ENCODE results near the gene PRDM16.

PRDM16 gene

GRCh38 chr1:3339856-3340255, 270.9 kb downstream of the PRDM16 start:
- no peak for DNase-seq (ENCODE audit: low read depth)

DNA sequence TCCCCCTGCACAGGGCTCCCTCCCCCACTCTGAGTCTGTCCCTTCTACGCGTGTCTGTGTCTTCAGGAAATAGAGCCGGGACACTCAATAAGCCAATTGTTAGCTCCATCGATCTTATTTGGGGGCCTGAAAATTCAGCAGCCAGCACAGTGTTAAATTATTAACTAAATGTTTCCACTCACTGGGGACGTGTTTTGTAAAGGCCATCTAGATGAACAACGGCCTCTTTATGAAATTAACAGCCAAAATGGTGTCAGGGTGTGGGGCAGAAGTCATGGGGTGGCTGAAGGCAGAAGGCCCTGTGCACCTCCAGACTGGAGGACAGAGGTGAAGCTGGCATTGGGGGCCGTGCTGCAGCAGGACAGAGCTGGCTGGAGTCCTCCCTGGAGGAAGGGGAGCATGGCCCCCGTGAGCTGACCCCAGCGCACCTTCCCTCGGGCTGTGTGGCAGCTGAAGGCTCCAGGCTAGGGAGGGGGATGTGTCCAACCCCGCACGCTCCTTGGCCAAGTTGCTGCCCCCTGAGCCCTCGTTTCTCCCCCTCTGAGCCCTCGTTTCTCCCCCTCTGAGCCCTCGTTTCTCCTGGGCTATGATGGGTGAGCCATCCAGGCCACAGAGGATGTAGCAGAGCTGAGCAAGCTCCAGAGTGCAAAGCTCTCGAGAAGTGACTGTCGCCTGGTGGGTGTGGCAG, 271.7 kb downstream of the PRDM16 start:
- DNase-seq (ENCODE audit: low read depth): no peak

- DNase-seq (ENCODE audit: low read depth): no peak
These were observed 272.4 kb downstream of the PRDM16 start for GRCh38 chr1:3341236-3341994.

- no peak for DNase-seq (ENCODE audit: low read depth)
These were observed 274.0 kb downstream of the PRDM16 start for GRCh38 chr1:3342960-3343359.

GRCh38 chr1:3344395-3344794, 275.4 kb downstream of the PRDM16 start:
- DNase-seq (ENCODE audit: low read depth): no peak

DNA sequence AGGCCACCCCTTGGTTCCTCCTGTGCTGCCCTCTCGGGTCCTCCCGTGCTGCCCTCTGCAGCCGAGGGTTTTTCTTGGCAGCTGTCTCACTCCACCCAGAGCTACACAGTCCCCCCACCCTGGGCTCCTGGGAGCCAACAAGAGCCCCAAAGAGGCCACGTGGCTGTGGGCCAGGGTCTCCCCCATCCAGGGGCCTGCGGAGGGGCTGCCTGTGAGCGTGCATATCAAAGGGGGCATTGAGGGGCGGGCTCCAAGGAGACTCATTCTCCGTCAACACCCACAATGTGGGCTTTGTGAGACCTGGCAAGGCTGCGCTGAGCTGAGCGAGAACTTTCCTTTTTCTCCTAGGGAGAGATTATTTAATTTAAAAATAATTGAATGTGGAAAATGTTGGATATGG, 276.8 kb downstream of the PRDM16 start:
- no peak for DNase-seq (ENCODE audit: low read depth)

DNA sequence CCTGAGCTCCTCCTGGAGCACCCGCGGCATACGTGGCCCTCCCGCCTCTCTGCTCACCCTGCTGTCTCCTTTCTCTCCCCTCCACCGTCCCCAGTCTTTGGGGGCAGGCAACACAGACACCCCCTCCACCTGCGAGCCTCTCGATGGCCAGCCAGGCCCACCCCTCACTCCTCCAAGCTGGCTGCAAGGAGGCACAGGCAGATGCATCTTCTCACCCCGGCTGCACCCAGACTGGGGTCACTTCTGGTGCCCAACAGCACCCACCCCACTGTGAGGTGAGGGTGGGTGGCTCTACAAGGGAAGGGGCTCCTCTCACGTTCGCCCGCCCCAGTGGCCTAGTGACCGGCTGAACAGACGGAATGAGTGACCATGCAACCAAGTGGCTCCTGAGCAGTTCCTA, 277.5 kb downstream of the PRDM16 start:
- no peak for DNase-seq (ENCODE audit: low read depth)

- no peak for DNase-seq (ENCODE audit: low read depth)
These were observed 278.4 kb downstream of the PRDM16 start for GRCh38 chr1:3347257-3348020.

DNA sequence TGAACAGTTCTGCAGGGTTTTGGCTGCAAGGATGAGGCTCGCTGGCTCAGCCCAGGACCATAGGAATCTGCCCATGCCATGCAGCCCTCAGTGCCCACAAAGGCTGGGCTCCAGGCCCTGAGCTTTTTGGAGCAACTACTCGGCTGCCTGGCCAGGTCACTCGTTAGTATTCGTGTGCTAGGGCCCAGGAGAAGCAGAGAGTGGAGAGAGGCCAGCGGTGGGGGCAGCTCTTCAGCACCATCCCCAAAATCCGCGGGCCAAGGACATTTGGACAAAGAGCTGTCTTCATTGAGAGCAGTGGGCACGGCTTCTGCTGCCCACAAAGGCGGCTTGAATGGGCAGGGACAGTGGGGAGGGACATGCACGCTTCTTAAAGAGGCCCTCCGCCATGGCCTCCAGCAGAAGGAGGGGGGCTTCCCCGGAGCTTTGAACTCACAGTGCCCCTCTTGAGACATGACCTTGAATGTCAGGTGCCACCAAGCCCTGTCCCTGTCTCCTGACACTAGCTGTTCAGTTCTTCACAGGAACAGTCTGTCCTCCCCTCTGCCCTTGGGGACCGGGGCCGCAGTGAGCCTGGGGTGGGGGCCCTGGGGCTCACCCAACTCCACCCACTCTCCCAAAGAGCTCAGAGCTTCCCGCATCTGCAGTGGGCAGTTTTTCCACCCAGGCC, 279.3 kb downstream of the PRDM16 start:
- no peak for DNase-seq (ENCODE audit: low read depth)

- no peak for DNase-seq (ENCODE audit: low read depth)
These were observed 280.4 kb downstream of the PRDM16 start for GRCh38 chr1:3349161-3349967.

DNA sequence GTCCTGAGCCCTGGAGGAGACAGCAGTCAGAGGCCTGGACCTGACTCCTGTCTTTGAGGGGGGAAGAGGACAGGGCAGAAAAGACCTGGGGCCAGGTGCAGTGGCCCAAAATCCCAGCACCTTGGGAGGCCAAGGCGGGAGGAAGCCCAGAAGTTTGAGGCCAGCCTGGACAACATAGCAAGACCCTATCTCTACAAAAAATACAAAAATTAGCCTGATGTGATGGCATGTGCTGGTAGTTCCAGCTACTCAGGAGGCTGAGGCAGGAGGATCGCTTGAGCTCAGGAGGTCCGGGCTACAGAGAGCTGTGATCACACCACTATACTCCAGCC, 280.9 kb downstream of the PRDM16 start:
- DNase-seq (ENCODE audit: low read depth): no peak

GRCh38 chr1:3350506-3351261, 281.7 kb downstream of the PRDM16 start:
- DNase-seq (ENCODE audit: low read depth): no peak

DNA sequence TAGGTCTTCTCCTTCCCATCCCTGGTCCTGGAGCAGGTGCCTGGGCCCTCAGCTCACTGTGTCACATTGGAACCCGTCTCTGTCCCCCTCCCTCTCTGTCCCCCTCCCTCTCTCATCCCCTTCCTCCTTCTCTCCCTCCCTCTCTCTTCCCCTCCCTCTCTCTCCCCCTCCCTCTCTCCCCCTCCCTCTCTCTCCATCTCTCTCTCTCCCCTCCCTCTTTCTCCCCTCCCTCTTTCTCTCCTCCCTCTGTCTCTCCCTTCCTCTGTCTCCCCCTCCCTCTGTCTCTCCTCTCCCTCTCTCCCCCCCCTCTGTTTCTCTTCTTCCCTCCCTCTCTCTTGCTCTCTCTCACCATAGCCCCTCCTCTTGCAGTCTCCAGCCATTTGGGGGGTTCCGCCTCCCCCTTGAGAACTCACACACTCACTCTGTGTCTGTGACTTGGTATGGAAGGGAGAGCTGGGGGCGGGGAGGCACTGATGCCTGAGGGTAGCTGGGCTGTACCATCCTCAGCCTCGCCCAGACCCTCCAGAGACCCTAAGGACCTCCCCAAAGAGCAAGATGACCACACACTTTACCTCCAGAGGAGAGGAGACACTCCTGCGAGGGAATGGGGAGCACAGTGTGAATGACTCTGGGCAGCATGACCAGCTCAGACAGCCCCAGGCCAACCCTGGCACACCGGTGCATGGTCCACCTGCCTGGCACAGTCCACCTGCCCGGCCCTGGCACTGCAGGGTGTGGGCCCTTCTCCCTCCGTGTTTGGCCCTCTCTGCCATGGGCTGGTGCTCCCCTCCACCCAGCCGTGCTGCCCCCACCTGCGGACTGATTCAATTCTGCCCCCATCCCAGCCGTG, 282.7 kb downstream of the PRDM16 start:
- DNase-seq (ENCODE audit: low read depth): no peak

DNA sequence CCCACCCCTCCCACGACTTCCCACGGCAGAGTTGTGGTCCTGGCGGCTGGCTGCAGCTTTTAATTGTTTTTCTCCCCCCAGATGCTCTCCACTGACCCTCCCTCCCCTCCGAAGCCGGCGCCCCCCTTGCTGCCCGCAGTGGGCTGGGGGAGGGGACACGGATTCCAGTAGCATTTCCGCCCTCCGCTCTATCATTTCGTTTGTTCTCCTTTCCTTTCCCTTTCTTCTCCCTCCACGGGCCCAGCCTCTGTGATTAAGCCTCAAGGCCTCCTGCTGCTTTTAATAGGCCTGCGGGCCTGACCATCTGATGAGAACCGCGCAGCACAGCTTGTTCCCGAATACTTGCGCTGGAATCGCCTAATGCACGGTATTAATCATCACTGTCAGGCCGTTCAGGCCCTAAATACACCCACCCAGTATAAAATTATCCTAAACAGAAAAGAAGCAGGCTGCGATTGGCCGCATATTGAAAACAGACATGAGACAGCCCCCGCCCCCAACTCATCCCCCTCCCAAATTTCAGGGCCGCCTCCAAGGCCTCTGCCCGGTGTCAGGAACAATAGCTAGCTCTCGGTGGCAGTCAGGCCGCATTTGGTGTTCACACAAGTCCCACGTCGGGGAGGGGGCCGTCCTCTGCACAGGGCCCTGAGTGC, 283.4 kb downstream of the PRDM16 start:
- DNase-seq (ENCODE audit: low read depth): no peak

GRCh38 chr1:3352952-3353331, 283.9 kb downstream of the PRDM16 start:
- DNase-seq (ENCODE audit: low read depth): no peak

- no peak for DNase-seq (ENCODE audit: low read depth)
These were observed 284.9 kb downstream of the PRDM16 start for GRCh38 chr1:3353876-3354275.

- no peak for DNase-seq (ENCODE audit: low read depth)
These were observed 286.1 kb downstream of the PRDM16 start for GRCh38 chr1:3355089-3355488.

DNA sequence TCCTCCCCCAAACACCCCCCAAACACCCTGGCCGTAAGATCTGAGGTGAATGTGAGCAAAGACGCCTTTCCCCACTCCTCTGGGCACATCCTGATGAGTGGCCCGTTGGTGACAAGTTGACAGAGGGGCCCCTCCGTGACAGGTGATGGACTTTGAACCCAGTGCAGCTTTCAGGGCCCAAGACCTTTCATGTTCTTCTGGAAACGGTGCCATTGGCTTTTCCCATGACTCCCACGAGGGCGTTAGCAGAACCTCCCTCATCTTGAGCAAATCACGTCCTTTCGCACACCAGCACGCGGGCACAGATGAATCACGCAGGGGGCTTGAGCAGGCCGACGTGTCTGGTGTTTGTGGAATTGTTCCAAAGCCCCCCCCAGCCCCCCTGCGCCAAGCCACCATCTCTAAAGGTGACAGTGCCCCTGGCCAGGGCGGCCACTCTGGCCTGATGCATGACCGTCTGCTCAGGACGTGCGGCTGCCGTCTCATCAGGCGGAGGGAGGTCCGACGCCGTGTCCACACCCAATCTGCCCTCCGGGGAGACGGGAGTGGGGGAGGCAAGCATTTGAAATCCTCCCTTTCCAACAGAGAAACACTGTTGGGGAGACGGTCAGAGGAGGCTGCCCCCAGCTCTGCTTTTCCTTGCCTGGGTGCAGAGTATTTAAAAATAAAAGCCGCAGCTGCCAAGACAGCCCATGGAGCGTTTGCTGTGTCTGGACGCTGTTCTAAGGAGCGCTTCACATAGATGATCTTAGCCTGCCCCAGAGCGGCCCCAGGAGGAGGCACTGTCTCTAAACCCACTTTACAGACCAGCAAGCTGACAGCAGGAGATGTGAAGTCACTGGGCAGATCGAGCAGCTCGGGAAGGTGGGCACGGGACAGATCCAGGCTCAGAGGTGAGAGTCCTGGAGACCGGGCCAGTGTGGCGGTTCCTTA, 287.2 kb downstream of the PRDM16 start:
- no peak for DNase-seq (ENCODE audit: low read depth)

Data from HS-5 (cell line).